Right lobe of liver (tissue), 6 donors: ENCODE results near the gene HPGD. TPM values are rescaled to one million over a fixed set of nuclear protein-coding genes. Genes with fewer than 3 reads are reported as not detected.

Source experiments
- ATAC-seq, 4 donors: fragments of 200-7000 bp; cut with Tn5 transposase; one replicate each; pipeline ENCODE4 v1.9.1; 2020; ENCODE audit warnings: mild to moderate bottlenecking in 4 of 4, moderate library complexity in 4 of 4
- DNase-seq, 3 donors: peaks; one replicate each; pipeline ENCODE4 v3.0.0-alpha.2; 2020
- H3K27ac ChIP-seq, 3 donors: fragments of 200-600 bp; one replicate each; pipeline ENCODE4 v1.8.0; 2022
- H3K27me3 ChIP-seq, 2 donors: fragments of 200-600 bp; one replicate each; pipeline ENCODE4 v1.8.0; 2022
- H3K36me3 ChIP-seq, 4 donors: fragments of 200-600 bp; sonication (generic) in 1 of 4; one replicate each; pipeline versions ENCODE4 v1.5.1 to v1.8.0; 2017 to 2022; ENCODE audit warnings: control low read depth in 1 of 4
- H3K4me1 ChIP-seq, 4 donors: fragments of 200-600 bp; sonication (generic) in 1 of 4; one replicate each; pipeline versions ENCODE4 v1.5.1 to v1.8.0; 2017 to 2022; ENCODE audit warnings: control low read depth in 1 of 4
- H3K4me3 ChIP-seq, 3 donors: fragments of 200-600 bp; one replicate each; pipeline ENCODE4 v1.8.0; 2022
- H3K9me3 ChIP-seq, 4 donors: fragments of 200-600 bp; sonication (generic) in 1 of 4; one replicate each; pipeline versions ENCODE4 v1.5.1 to v1.8.0; 2017 to 2022; ENCODE audit warnings: control low read depth in 1 of 4
- CTCF ChIP-seq, 4 donors: fragments of 200-600 bp in 3 of 4; fragments of 450-650 bp in 1 of 4; IDR thresholded peaks; one replicate each; pipeline versions ENCODE4 v1.5.1 to v1.8.0; 2016 to 2022; ENCODE audit warnings: antibody characterized with exemption in 4 of 4, mild to moderate bottlenecking in 2 of 4
- POLR2A ChIP-seq: fragments of 450-650 bp; IDR thresholded peaks from one replicate; pipeline ENCODE4 v1.6.1; 2017; ENCODE audit warnings: antibody characterized with exemption, mild to moderate bottlenecking
- WGBS: methylation state at CpG from one replicate; pipeline ENCODE4 v1.1.6; 2018; ENCODE audit warnings: low coverage, low lambda C conversion rate; ENCODE audit not compliant: insufficient coverage; ENCODE audit errors: missing lambda C conversion rate; 5-methylcytosine and 5-hydroxymethylcytosine counted together
- intact Hi-C, 2 donors: fragments of 100-400 bp; cut with DNase I; formaldehyde crosslinking; loops; one replicate each; pipeline versions ENCODE4 v1.11.2 to v1.14.1; 2022
- total RNA-seq, 6 experiments: library from RNA; depleted of rRNA in 2 of 6; stranded (reverse); fragments of >200 nt in 2 of 6; fragmentation: NEBNext Ultra II Directional in 3 of 6; extraction: Animal tissue kit (Norgen Biotek cat#: 25700) in 3 of 6; gene quantifications; one replicate each; pipeline versions ENCODE4 v1.1.0 to v1.2.4, GENCODE V29; 2016 to 2023
- donor health status: DM: no; HTN: yes; CAD: no.
- donor health status: DM: no; HTN: no; CAD: no.
- donor health status: DM: no; HTN: no; CAD: no.
- donor health status: DM: no; HTN: yes; CAD: no.
- donor health status: DM: no; HTN: yes; CAD: no.

Gene HPGD
- total RNA-seq, 6 experiments from 2014 or later = 71.7 to 124 (median 91.0) TPM

GRCh38 chr4:174537634-174538033 is 15.3 kb upstream of the HPGD start:
- ATAC-seq = peak; percentile 19 to 39 (median 34)
- TF ChIP-seq POLR2A (no peak), CTCF (IDR thresholded peaks at IDR 0.05) (no peak)
- H3K4me3 ChIP-seq = peak overlapping the region in 1 of 3 donors; percentile 2
- peaks cover 0 to 18% (median 4%) of the 10 kb centered on the region in 4 donors for H3K4me1 ChIP-seq
- DNase-seq = no peak
- no peaks in the 10 kb centered on the region for H3K36me3 ChIP-seq
- H3K27me3 ChIP-seq = no peaks in the 10 kb centered on the region
- no peaks in the 10 kb centered on the region for H3K9me3 ChIP-seq
- intact Hi-C loops = no loop called here
- 51% methylated on average over 3 of the region's 3 CpGs for WGBS
- peak overlapping the region; percentile 37 to 48 (median 38) for H3K27ac ChIP-seq

- DNase-seq (no peak), ATAC-seq (no peak)
- no peaks in the 10 kb centered on the region for H3K36me3 ChIP-seq
- no peak overlapping the region for H3K4me3 ChIP-seq
- H3K27ac ChIP-seq = no peak overlapping the region
- 94% methylated on average over 2 of the region's 3 CpGs for WGBS
- TF ChIP-seq POLR2A = no peak
- no peak for TF ChIP-seq CTCF (IDR thresholded peaks at IDR 0.05)
- H3K4me1 ChIP-seq = peaks cover 0 to 18% (median 8%) of the 10 kb centered on the region in 4 donors
- H3K27me3 ChIP-seq = no peaks in the 10 kb centered on the region
- intact Hi-C loops = no loop called here
- H3K9me3 ChIP-seq = no peaks in the 10 kb centered on the region
Observed at GRCh38 chr4:174534461-174534860, 12.2 kb upstream of the HPGD start.

GRCh38 chr4:174532445-174532844 is 10.2 kb upstream of the HPGD start:
- H3K36me3 ChIP-seq = no peaks in the 10 kb centered on the region
- intact Hi-C loops = no loop called here
- H3K27ac ChIP-seq = peak overlapping the region in 2 of 3 donors; percentile 3 to 53
- no peaks in the 10 kb centered on the region for H3K27me3 ChIP-seq
- ATAC-seq (peak; percentile 66 to 87 (median 76)), DNase-seq (no peak)
- H3K4me3 ChIP-seq = no peak overlapping the region
- no peaks in the 10 kb centered on the region for H3K9me3 ChIP-seq
- no peak for TF ChIP-seq POLR2A
- no peak for TF ChIP-seq CTCF (IDR thresholded peaks at IDR 0.05)
- peaks cover 0 to 7% (median under 1%) of the 10 kb centered on the region in 4 donors for H3K4me1 ChIP-seq

- no peaks in the 10 kb centered on the region for H3K9me3 ChIP-seq
- H3K27me3 ChIP-seq = no peaks in the 10 kb centered on the region
- no peak overlapping the region for H3K4me3 ChIP-seq
- intact Hi-C loops = no loop called here
- ATAC-seq = no peak
- H3K36me3 ChIP-seq = no peaks in the 10 kb centered on the region
- TF ChIP-seq POLR2A (no peak), CTCF (IDR thresholded peaks at IDR 0.05) (no peak)
- H3K27ac ChIP-seq = peak overlapping the region in 1 of 3 donors; percentile 53
- DNase-seq = no peak
- H3K4me1 ChIP-seq = peaks cover 0 to 7% (median 0%) of the 10 kb centered on the region in 4 donors
Observed at GRCh38 chr4:174531486-174531885, 9.2 kb upstream of the HPGD start.

- Histone ChIP-seq H3K9me3 (no peaks in the 10 kb centered on the region), H3K27ac (no peak overlapping the region), H3K27me3 (no peaks in the 10 kb centered on the region), H3K4me1 (peaks cover 0 to 11% (median 4%) of the 10 kb centered on the region in 4 donors), H3K36me3 (no peaks in the 10 kb centered on the region), H3K4me3 (no peak overlapping the region)
- DNase-seq (no peak), ATAC-seq (peak in 2 of 4 donors; percentile 20 to 25)
- no peak for TF ChIP-seq POLR2A
- no peak for TF ChIP-seq CTCF (IDR thresholded peaks at IDR 0.05)
- 57% methylated on average over 1 of the region's 1 CpG for WGBS
- intact Hi-C loops = no loop called here
Observed at GRCh38 chr4:174528226-174528625, 5.9 kb upstream of the HPGD start.
